NCI-H226 (cell line): Measurements from ENCODE around the gene RAI1.
A peak's percentile ranks its signal among the peaks of the same experiment; 100 is the strongest.

Experiments
- DNase-seq: peaks from one replicate; pipeline ENCODE4 v3.0.0-alpha.2; 2015

The RAI1 gene

GRCh38 chr17:17752089-17752820, 71.0 kb downstream of the RAI1 start:
- DNase-seq: peak; percentile 83

DNA sequence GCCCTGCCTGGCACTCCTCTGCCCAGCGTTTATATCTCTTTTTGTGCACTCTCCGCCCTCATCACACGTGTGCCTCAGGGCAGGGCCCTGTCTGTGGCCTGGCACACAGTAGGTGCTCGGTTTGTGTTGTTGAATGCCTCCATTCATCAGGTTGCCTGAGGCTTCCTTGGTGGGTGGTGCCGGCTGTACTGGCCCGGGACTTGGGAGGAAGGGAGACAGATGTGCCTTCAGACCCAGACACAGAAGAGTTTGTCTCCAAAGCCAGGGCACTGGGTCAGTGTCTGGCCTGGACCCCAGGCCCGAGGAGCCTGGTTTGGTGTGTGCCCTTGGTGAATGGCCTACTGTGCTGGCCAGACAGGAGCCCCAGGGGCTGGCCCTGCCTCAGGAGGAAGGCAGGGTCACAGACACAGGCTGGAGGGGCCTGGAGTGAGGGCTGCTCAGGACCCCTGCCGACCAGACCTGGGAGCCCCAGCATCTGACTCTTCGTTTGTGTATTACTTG, 71.6 kb downstream of the RAI1 start:
- DNase-seq: no peak

- no peak for DNase-seq
These were observed 73.7 kb downstream of the RAI1 start for GRCh38 chr17:17754719-17755686.

GRCh38 chr17:17755715-17756114, 74.5 kb downstream of the RAI1 start:
- DNase-seq: no peak

- no peak for DNase-seq
These were observed 76.1 kb downstream of the RAI1 start for GRCh38 chr17:17757391-17757791.

- DNase-seq: no peak
These were observed 76.9 kb downstream of the RAI1 start for GRCh38 chr17:17757956-17758845.

DNA sequence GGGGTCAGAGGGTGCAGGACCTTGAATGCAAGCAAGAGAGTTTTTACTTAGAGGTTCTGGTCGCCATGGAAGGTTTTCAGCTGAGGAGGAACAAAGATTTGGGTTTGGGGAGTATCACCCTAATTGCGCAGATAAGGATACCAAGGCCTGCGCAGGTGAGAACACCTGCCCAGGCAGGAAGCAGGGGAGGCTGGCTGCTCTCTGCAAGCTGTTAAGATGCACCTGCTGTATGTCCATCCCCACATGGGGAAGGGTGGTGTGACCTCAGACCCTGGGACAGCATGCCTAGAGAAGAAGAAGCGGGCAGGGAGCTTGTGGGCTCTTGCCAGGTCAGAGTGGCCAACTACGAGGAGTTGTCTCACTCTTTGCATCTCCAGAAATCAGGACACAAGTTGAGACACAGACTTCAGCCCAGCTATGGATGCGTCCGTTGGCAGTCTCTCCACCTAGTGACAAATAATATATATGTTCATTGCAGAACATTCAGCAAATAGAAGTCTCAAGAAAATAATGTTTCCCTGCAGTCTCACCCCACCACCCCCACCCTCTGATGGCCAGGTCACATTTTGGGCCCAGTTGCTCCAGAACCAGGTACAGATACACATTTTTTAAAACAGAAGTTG, 77.8 kb downstream of the RAI1 start:
- no peak for DNase-seq

DNA sequence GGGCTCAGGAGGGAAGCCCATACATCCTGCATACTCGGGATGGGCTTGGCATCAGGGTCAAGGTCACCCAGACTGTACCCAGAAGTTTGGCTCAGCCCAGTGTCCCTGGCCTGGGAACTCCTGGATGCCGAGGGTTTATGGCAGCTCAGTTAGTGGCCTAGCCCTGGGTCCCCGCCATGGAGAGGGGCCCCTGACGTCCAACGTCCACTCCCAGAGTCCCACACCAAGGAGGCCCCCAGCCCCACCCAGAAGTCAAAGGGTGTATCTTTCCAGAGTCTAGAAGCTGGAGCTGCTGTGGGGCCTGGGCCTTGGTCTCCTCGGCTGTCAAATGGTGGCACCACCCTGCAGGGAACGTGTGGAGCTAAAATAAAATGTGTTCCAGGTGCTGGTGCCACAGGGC, 79.1 kb downstream of the RAI1 start:
- DNase-seq: no peak

DNA sequence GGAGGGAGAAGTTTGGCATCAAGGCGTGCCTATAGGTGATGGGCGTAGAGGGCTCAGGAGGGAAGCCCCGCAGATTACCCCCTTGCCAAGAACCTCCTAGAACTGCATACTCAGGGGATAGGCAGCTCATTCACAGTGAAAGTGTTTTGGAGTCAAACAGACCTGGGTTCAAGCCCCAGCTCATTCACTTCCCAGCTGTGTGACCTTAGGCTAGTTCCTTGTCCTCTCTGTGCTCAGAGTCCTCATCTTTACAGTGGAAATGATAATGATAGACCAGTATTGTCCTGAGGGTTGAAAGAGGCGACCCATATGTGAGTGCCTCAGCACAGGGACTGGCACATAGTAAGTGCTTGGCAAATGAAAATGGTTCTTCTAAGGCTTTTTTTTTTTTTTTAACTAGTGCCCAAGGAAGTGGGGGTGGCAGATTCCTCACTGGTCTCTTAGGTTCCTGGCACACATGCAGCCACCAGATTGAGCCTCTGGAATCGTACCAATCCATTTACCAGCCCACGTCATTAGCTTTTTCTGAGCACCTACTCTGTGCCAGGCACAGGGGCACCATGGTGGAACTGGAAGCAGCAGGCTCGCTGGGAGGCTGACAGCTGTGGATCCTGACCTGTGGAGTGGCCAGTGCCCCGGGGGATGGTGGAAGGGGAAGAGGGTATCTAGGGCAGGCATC, 79.8 kb downstream of the RAI1 start:
- no peak for DNase-seq

DNA sequence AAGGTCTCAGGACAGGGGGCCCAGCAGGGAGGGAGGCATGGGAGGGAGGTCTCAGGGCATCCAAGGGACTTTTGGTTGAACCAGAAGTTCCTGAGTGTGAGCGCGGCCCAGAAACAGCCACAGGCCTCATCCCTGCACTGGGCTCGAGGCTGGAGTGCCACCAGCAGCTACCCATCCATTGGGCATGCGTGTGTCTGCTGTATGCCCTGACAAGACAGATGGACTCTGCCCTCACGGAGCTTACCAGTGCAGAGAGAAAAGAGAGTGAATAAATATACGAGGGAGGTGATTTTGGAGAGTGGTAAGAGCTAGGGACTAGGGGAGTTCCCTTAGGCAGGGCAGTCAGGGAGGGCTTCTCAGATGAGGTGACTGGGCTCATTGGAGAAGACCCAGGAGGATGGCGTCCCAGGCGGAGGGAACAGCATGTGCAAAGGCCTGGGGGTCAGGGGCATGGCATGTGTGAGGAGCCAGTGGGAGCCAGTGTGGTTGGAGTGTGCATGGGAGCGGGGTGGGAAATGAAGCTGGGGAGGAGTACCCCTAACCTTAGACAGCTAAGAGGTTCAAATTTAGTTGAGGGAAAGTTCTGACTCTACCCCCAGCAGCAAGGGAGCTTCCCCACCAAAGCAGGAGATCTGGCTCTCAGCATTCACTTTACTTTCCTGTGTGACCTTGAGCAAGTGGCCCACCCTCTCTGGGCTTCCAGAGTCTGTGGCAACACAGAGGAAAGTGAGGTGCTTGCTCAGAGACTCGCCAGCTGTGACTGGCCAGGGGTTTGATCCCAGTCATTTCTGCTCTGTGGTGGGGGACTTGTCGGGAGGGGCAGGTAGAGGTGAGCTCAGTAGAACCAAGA, 80.9 kb downstream of the RAI1 start:
- no peak for DNase-seq

GRCh38 chr17:17762744-17763105, 81.5 kb downstream of the RAI1 start:
- DNase-seq: no peak

DNA sequence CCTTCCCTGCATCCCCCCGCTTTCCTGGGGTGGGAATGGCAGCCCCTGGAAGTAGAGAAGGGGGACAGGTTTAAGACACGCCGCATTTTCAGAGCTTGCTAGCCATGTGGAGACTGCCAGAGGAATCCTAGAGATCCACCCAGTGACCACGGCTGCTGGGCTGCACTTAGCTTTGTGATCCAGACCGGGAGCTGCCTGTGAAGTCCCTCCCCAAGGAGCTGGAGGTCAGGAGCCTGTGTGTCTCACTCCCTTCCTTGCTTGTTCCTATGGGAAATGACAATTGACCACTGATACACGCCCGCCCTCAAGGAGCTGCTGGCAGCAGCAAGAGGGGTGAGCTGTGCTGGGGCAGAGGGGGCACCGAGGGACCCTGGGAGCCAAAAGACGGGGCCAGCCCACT, 81.9 kb downstream of the RAI1 start:
- DNase-seq: no peak

GRCh38 chr17:17763734-17764133, 82.5 kb downstream of the RAI1 start:
- DNase-seq: no peak

DNA sequence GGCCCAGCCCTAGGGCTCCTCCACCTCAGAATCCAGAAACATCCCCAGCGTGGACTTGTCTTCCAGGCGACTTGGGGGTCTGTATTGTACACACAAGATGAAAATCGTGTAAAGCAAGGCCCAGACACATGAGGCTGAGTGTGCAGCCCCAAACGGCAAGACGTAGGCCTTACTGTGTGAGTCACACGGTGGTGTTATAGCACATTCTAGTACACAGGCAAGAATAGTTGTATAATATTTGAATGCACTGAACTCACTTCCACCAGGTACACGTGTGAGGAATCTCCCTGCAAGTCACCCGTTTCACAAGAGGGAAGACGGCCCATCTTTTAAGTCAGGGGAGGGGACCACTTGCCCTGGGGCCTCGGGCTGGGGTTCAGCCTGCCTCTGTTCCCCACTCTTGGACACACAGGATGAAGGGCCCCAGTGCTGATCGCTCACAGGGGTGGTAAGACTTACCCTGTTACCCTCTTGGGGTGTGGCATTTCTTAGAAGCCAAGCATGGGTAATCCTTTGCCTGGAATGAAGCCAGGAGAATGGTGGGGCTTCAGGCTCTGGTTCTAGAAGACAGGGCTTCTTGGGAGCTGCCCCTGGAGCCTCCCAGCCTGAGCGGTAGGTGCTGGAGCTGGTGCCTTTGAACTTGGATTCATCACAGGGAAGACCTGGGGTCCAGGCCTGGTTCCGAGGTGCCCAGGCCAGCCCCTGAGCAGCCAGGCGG, 84.3 kb downstream of the RAI1 start:
- DNase-seq: no peak

GRCh38 chr17:17766077-17766743, 85.0 kb downstream of the RAI1 start:
- DNase-seq: no peak

DNA sequence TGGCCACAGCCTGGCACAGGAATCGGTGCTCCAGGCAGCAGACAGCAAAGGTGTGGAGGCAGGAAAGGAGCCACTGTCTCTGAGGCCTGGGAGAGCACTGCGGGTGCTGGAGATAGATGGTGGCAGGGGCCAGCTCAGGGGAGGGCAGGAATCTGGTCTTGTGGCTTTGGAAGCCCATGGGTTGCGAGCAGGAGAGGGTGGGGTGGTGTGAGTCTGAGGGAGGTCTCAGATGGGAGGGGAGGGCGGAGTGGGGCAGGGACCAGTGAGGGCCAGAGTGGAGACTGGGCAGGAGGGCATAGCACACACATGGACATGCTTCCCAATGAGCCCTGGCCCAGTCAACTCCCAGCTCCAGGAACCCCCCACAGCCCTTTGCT, 85.5 kb downstream of the RAI1 start:
- no peak for DNase-seq

GRCh38 chr17:17767154-17767869, 86.1 kb downstream of the RAI1 start:
- DNase-seq: no peak

DNA sequence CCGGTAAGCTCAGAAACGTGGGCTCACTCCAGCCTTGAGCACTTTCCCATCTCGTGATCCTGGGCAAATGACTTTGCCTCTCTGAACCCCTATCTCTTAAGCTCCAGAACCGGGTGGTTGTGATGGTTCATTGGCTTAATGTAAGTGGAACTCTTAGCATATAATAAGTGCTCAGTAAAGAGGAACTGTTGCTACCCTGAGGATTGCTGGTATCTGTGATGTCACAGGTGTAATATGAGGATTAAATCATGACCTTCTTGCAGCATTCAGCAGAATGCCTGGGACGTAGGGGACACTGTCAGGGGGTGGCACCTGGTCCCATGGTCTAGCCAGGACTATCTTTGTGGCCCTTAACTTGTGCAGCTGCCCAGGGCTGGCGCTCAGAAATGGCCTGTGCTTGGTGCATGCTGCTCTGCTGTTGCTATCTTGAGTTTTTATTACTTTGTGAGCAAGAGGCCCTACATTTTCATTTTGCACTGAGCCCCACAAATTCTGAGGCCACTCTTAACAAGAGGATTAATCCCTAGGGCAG, 86.7 kb downstream of the RAI1 start:
- no peak for DNase-seq
